K562 (cell line): ENCODE measurements around the gene SLC22A23. TPM values are rescaled to one million over a fixed set of nuclear protein-coding genes. Genes with fewer than 3 reads are reported as not detected.
A peak's percentile ranks its signal among the peaks of the same experiment; 100 is the strongest.

Experiments
- ATAC-seq: fragments of 200-7000 bp; cut with Tn5 transposase; 3 replicates; pipeline ENCODE4 v1.9.1; 2020; ENCODE audit warnings: moderate library complexity
- BruUV-seq: library from RNA; stranded (reverse); fragments of 400-500 nt; replicated peaks from 2 replicates; lab custom pipeline; 2021; lab: Mats Ljungman, UMichigan
- CTCF ChIA-PET: fragments of 300-600 bp; formaldehyde crosslinking; extraction: SDS; loops from one replicate; lab custom pipeline; 2021; ENCODE audit warnings: low intra/inter-chr PET ratio; lab: Yijun Ruan, JAX
- POLR2A ChIA-PET: fragments of 300-600, 350-650 bp; sonication (Branson Sonifier 250); formaldehyde crosslinking; extraction: SDS; loops from one replicate; lab custom pipeline; 2021; ENCODE audit warnings: antibody characterized with exemption, inconsistent platforms; lab: Yijun Ruan, JAX
- DNase-seq, 4 experiments: peaks; one replicate each; pipeline versions ENCODE4 v3.0.0 to v3.0.0-alpha.2; 2011 to 2018; ENCODE audit warnings: low spot score in 3 of 4, mixed read lengths in 3 of 4; ENCODE audit errors: extremely low read depth in 1 of 4
- FAIRE-seq: peaks from 2 replicates; lab custom pipeline; 2011; peaks lifted over from hg19 to GRCh38; lab: Jason Lieb, UNC
- H2AFZ ChIP-seq: 2 replicates; pipeline ENCODE4 v1.6.0; 2011; ENCODE audit warnings: low read depth, low read length, control low read depth, inconsistent platforms
- H3K27ac ChIP-seq: fragments of 200-600 bp; 3 replicates; pipeline ENCODE4 v1.8.0; 2011; ENCODE audit warnings: low read depth, mild to moderate bottlenecking, control low read depth, inconsistent platforms, low read length, moderate library complexity, mixed read lengths; ENCODE audit errors: extremely low read depth
- H3K27me3 ChIP-seq, 2 experiments: fragments of 300-600 bp in 1 of 2; 2 replicates in 1 of 2; 3 replicates in 1 of 2; pipeline versions ENCODE4 v1.6.0 to v1.8.0; 2011; ENCODE audit warnings: inconsistent platforms in 2 of 2, low read length in 2 of 2, mild to moderate bottlenecking in 1 of 2, mixed read lengths in 1 of 2, moderate library complexity in 1 of 2; ENCODE audit not compliant: control insufficient read depth in 2 of 2, insufficient read depth in 2 of 2
- H3K36me3 ChIP-seq: fragments of 300-600 bp; 3 replicates; pipeline ENCODE4 v1.8.0; 2011; ENCODE audit warnings: mild to moderate bottlenecking, low read length, inconsistent platforms; ENCODE audit not compliant: control insufficient read depth, insufficient read depth
- H3K4me1 ChIP-seq, 2 experiments: fragments of 200-600 bp in 1 of 2; replicated peaks in 1 of 2; 2 replicates in 1 of 2; 3 replicates in 1 of 2; pipeline versions ENCODE4 v1.5.1 to v1.8.0; 2011; ENCODE audit warnings: inconsistent platforms in 2 of 2, low read length in 2 of 2, mild to moderate bottlenecking in 1 of 2, mixed read lengths in 1 of 2, moderate library complexity in 1 of 2; ENCODE audit not compliant: control insufficient read depth in 2 of 2, insufficient read depth in 2 of 2
- H3K4me2 ChIP-seq: 2 replicates; pipeline ENCODE4 v1.6.1; 2011; ENCODE audit warnings: low read length, control low read depth, inconsistent platforms, mixed read lengths; ENCODE audit not compliant: insufficient read depth
- H3K4me3 ChIP-seq: fragments of 200-600 bp; sonication (generic), shearing (Covaris generic); 2 replicates; pipeline ENCODE4 v1.5.1; 2016; ENCODE audit warnings: control low read depth, inconsistent platforms
- H3K79me2 ChIP-seq: fragments of 200-600 bp; 3 replicates; pipeline ENCODE4 v1.8.0; 2011; ENCODE audit warnings: low read length, inconsistent platforms; ENCODE audit not compliant: control insufficient read depth, insufficient read depth
- H3K9ac ChIP-seq, 2 experiments: 2 replicates each; pipeline versions ENCODE4 v1.6.0 to v1.6.1; 2011; ENCODE audit warnings: low read depth in 2 of 2, low read length in 2 of 2, control low read depth in 1 of 2, inconsistent platforms in 1 of 2, mild to moderate bottlenecking in 1 of 2, mixed read lengths in 1 of 2; ENCODE audit not compliant: insufficient read depth in 1 of 2
- H3K9me1 ChIP-seq: one replicate; pipeline ENCODE4 v1.6.0; 2011; ENCODE audit warnings: inconsistent platforms, mild to moderate bottlenecking, low read length, moderate library complexity; ENCODE audit not compliant: control insufficient read depth, insufficient read depth
- H3K9me3 ChIP-seq: replicated peaks from 2 replicates; pipeline ENCODE4 v1.5.1; 2011; ENCODE audit warnings: low read depth, low read length, inconsistent platforms; ENCODE audit not compliant: control insufficient read depth, insufficient read depth
- H4K20me1 ChIP-seq: replicated peaks from 2 replicates; pipeline ENCODE4 v1.6.1; 2011; ENCODE audit warnings: low read length, inconsistent platforms, mixed read lengths; ENCODE audit not compliant: control insufficient read depth, insufficient read depth
- FOXM1 ChIP-seq, 2 experiments: fragments of 450-650 bp in 1 of 2; sonication (generic) in 1 of 2; formaldehyde crosslinking in 1 of 2; IDR thresholded peaks; 2 replicates each; pipeline versions ENCODE4 v1.6.1 to v1.9.0; 2017 to 2022; ENCODE audit warnings: low read depth in 2 of 2, mild to moderate bottlenecking in 2 of 2, missing genetic modification reagents in 1 of 2, moderate library complexity in 1 of 2
- PURB ChIP-seq: sonication (generic); formaldehyde crosslinking; IDR thresholded peaks from 2 replicates; pipeline ENCODE4 v1.9.0; 2021; ENCODE audit warnings: low read depth, mild to moderate bottlenecking, missing genetic modification reagents
- ZNF174 ChIP-seq: fragments of 250-450 bp; sonication (Bioruptor Pico); IDR thresholded peaks from 2 replicates; pipeline ENCODE4 v1.4.0; 2020; ENCODE audit warnings: mild to moderate bottlenecking
- ZNF431 ChIP-seq: sonication (generic); formaldehyde crosslinking; IDR thresholded peaks from 2 replicates; pipeline ENCODE4 v1.8.0; 2022; ENCODE audit warnings: mild to moderate bottlenecking, missing genetic modification reagents
- WGBS: fragments of 100-300 bp; shearing (Covaris generic); methylation state at CpG from one replicate; pipeline ENCODE4 v1.1.6; 2016; ENCODE audit warnings: low coverage, mixed read lengths; ENCODE audit not compliant: insufficient coverage; ENCODE audit errors: missing lambda C conversion rate; 5-methylcytosine and 5-hydroxymethylcytosine counted together
- in situ Hi-C: fragments of 300-500 bp; cut with MboI; formaldehyde crosslinking; loops from 4 replicates; pipeline ENCODE4 v1.15.0; 2018; ENCODE audit warnings: inconsistent platforms, mixed read lengths
- intact Hi-C: fragments of 100-400 bp; cut with micrococcal nuclease; formaldehyde crosslinking; loops from 2 replicates; pipeline ENCODE4 v1.14.2; 2022
- polyA plus RNA-seq, 8 experiments: library from polyadenylated mRNA; depleted of rRNA in 4 of 8; stranded (reverse) in 5 of 8; unstranded in 3 of 8; fragments of >200 nt; fragmentation: Nextera tagmentation in 2 of 8; fragmentation: Illumina TruSeq in 1 of 8; extraction: Ambion mirVana in 2 of 8; extraction: Trizol in 1 of 8; gene quantifications; 2 replicates each; pipeline versions ENCODE4 v1.2.1 to v1.2.3, GENCODE V29; 2011 to 2014; ENCODE audit warnings: inconsistent platforms in 1 of 8, missing spikeins in 1 of 8
- total RNA-seq, 7 experiments: library from RNA; depleted of rRNA in 6 of 7; stranded (reverse); fragments of >200 nt in 6 of 7; fragmentation: Illumina TruSeq in 2 of 7; extraction: Trizol in 2 of 7; gene quantifications; 2 replicates each; pipeline versions ENCODE4 v1.2.1 to v1.2.3, GENCODE V29; 2011 to 2021; ENCODE audit warnings: low replicate concordance in 1 of 7

Gene SLC22A23
- total and polyA plus RNA-seq, 9 of the 15 experiments (the other 6 are each of a cell fraction or from before 2014, with no cell fraction given), result 0.30 to 8.7 (median 2.5) TPM

- TF ChIP-seq FOXM1 (IDR thresholded peaks at IDR 0.05; ENCODE audit: low read depth), result no peak
- TF ChIP-seq FOXM1 (CRISPR knock-in tag; IDR thresholded peaks at IDR 0.05; ENCODE audit: low read depth), result no peak
- no peak for TF ChIP-seq ZNF431
- TF ChIP-seq, all 486 proteins: peak for 0
Measured at GRCh38 chr6:3261921-3262320, 194.9 kb downstream of the SLC22A23 start (continued).

- peaks cover 15% of the 10 kb centered on the region for H3K9me1 ChIP-seq
- WGBS, result 53% methylated on average over 6 of the region's 6 CpGs
- intact Hi-C loops (no loop called here), in situ Hi-C loops (no loop called here)
- BruUV-seq, result no TSS peak
- no peak for DNase-seq
- no peak for FAIRE-seq
- H3K4me1 ChIP-seq, result peaks cover 35 to 36% of the 10 kb centered on the region in 2 experiments
- peak overlapping the region in 1 of 2 experiments; percentile 90; a peak in 2 of 4 replicates for H3K9ac ChIP-seq
- POLR2A ChIA-PET, result interaction anchor here (0.6 to 1.9 kb wide), 9 partner anchors 10 to 198 kb away, joined by 3 to 5 read pairs (median 4); no protein-coding TSS in a partner anchor
- H3K27me3 ChIP-seq, result no peaks in the 10 kb centered on the region
- no peak overlapping the region for H3K4me3 ChIP-seq
- H3K27ac ChIP-seq, result no peak overlapping the region
- H2AFZ ChIP-seq, result no peak overlapping the region
- peaks cover 61% of the 10 kb centered on the region for H3K36me3 ChIP-seq
- H4K20me1 ChIP-seq, result peaks cover 36% of the 10 kb centered on the region
- CTCF ChIA-PET, result no interaction called here
- no peak for ATAC-seq
- TF ChIP-seq ZNF174 (CRISPR knock-in tag) (no peak), PURB (no peak)
- H3K79me2 ChIP-seq, result peaks cover 77% of the 10 kb centered on the region
- peak overlapping the region; percentile 93; the same call in 1 of the 2 replicates for H3K4me2 ChIP-seq
- no peaks in the 10 kb centered on the region for H3K9me3 ChIP-seq
Measured at GRCh38 chr6:3261518-3261820, 195.4 kb downstream of the SLC22A23 start.
